ENCODE measurements around the gene ELF2.
A peak's percentile ranks its signal among the peaks of the same experiment; 100 is the strongest.

ELF2 gene

GRCh38 chr4:139177049-139177868, at the start of gene ELF2:
ELF2 (minus strand) TSS chr4:139177218; CDS start chr4:139137701, 39,517 bp downstream.
- peak; percentile 74; the same call in 1 of the 2 replicates for TF ChIP-seq EGR1 (IDR thresholded peaks at IDR 0.05)
- TF ChIP-seq REST (IDR thresholded peaks at IDR 0.05; ENCODE audit: low read depth) = no peak
- peak; percentile 79; the same call in 1 of the 2 replicates for TF ChIP-seq ZBTB7A (IDR thresholded peaks at IDR 0.05; ENCODE audit: low read depth)
- peak; percentile 30; the same call in 1 of the 2 replicates for TF ChIP-seq MAX (IDR thresholded peaks at IDR 0.05)

GRCh38 chr4:139223682-139224317, 46.8 kb upstream of the ELF2 start:
- TF ChIP-seq RAD21 (IDR thresholded peaks at IDR 0.05; ENCODE audit: low read depth) (no peak), CREB1 (IDR thresholded peaks at IDR 0.05; ENCODE audit: low read depth) (no peak), CEBPB (IDR thresholded peaks at IDR 0.05) (no peak), EGR1 (IDR thresholded peaks at IDR 0.05) (no peak)

- no peak for TF ChIP-seq TEAD4 (IDR thresholded peaks at IDR 0.05)
- no peak for TF ChIP-seq YY1 (IDR thresholded peaks at IDR 0.05; ENCODE audit: low read depth)
- no peak for TF ChIP-seq FOXM1 (IDR thresholded peaks at IDR 0.05; ENCODE audit: borderline replicate concordance, low read depth)
- TF ChIP-seq CREB1 (IDR thresholded peaks at IDR 0.05; ENCODE audit: low read depth) = no peak
- no peak for TF ChIP-seq REST (IDR thresholded peaks at IDR 0.05; ENCODE audit: low read depth)
- TF ChIP-seq NFIC (IDR thresholded peaks at IDR 0.05) = no peak
- TF ChIP-seq TAF1 (IDR thresholded peaks at IDR 0.05; ENCODE audit: low read depth) = no peak
- no peak for TF ChIP-seq USF1 (IDR thresholded peaks at IDR 0.05)
- no peak for TF ChIP-seq TCF12 (IDR thresholded peaks at IDR 0.05; ENCODE audit: low read depth)
Observed at GRCh38 chr4:139222215-139222614, 45.2 kb upstream of the ELF2 start.

GRCh38 chr4:139221687-139222086, 44.7 kb upstream of the ELF2 start:
- TF ChIP-seq EP300 (IDR thresholded peaks at IDR 0.05; ENCODE audit: borderline replicate concordance) (no peak), NFIC (IDR thresholded peaks at IDR 0.05) (no peak), ZBTB7A (IDR thresholded peaks at IDR 0.05; ENCODE audit: low read depth) (no peak), YY1 (IDR thresholded peaks at IDR 0.05; ENCODE audit: low read depth) (no peak), CREB1 (IDR thresholded peaks at IDR 0.05; ENCODE audit: low read depth) (no peak), RAD21 (IDR thresholded peaks at IDR 0.05; ENCODE audit: low read depth) (no peak), REST (IDR thresholded peaks at IDR 0.05; ENCODE audit: low read depth) (no peak), TCF12 (IDR thresholded peaks at IDR 0.05; ENCODE audit: low read depth) (no peak)

GRCh38 chr4:139219450-139220055, 42.5 kb upstream of the ELF2 start:
- TF ChIP-seq USF1 (IDR thresholded peaks at IDR 0.05) (no peak), EP300 (IDR thresholded peaks at IDR 0.05; ENCODE audit: borderline replicate concordance) (no peak), TCF12 (IDR thresholded peaks at IDR 0.05; ENCODE audit: low read depth) (no peak)

Measured in Ishikawa (cell line).